ENCODE measurements around the gene PTPRE.

The PTPRE gene

DNA sequence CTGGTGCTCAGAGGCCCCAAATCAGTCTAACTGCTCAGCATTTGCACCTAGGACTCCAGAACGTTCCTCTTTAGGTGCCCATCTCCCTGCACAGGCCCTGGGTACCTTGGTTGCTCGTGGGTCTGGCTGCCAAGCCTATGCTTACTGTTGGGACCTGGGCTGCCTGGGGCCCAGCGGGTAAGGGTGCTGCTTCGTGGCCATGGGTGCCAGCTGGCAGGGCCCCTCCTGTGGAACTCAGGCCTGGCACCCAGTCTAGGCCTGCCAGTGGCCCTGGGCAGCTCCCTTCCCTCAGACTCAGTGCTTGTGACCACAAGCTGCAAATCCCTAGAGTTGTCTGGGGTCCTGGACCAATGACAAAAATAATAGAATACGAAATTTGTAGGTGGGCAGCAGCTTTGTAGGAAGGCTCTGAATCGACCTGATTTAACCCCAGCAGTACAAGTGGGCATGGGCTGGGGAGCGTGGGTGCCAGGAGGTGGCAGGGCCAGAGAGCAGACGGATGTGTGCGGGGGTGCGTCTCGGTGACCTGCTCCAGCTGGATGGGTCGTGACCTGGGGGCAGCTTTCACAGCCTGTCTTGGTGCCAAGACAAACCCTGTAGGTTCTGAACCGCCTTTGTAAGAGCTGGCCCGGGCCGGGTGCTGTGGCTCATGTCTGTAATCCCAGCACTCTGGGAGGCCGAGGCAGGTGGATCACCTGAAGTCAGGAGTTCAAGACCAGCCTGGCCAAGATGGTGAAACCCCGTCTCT lies 149.6 kb downstream of the PTPRE start:
- H3K27ac Mint-ChIP-seq, result peak overlapping the region in 1 of 2 donors; percentile 9

DNA sequence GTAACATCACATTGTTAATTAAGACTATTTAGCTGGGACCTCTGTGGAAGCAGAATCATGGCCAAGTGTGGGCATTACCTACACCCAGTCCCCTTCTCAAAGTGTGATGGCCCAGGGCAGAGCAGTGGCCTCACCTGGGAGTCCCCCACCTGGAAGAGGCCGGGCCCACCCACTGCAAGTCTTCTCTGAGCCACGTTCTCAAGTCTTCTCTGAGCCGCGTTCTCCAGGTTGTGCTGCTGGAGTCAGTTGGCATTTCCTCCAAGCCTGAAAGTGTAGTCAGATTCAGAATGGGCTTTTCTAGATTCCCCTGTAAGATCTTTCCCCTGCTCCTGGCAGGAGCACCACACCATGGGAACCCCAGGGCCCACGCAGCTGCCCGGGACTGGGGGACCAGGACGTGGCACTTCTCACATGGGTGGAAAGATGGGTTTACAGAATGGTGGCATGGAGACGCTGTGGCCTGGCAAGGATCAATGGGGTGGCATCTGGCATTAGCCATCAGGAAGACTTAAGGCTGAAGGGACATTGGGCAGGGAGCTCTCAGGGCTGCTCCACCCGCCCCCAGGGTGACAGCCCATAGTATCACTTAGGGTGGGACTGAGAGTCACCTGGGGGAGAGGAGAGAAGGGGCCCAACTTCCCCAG lies 151.3 kb downstream of the PTPRE start:
- DNase-seq, result no peak
- Mint-ChIP-seq H3K27me3 (no peaks in the 10 kb centered on the region), H3K27ac (no peak overlapping the region), H3K9me3 (no peaks in the 10 kb centered on the region), H3K4me1 (peaks cover 71% of the 10 kb centered on the region), H3K4me3 (no peak overlapping the region)
- no peak for ATAC-seq

More for the DNA sequence above, 149.6 kb downstream of the PTPRE start:
- Mint-ChIP-seq H3K9me3 (no peaks in the 10 kb centered on the region), H3K27me3 (no peaks in the 10 kb centered on the region), H3K4me1 (peaks cover 62% of the 10 kb centered on the region), H3K4me3 (no peak overlapping the region)
- no peak for DNase-seq
- no peak for ATAC-seq

DNA sequence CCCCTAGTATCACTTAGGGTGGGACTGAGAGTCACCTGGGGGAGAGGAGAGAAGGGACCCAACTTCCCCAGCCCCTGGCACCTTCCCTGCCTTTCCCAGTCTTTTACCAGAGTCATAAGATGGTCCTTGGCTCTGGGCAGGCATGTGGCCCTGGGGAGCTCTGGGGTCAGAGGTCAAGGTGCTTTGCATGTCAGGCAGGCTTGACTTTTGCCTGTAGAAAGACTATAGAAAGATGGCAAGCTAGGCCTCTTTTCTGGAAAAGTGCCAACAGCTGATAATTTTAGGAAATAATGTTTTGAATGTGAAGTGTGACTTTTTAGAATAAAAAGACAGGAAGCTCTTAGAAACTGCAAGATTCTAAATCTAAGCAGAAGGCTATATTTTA lies 151.8 kb downstream of the PTPRE start:
- no peak overlapping the region for H3K4me3 Mint-ChIP-seq
- no peak for DNase-seq
- peak overlapping the region in 1 of 2 donors; percentile 47 for H3K27ac Mint-ChIP-seq
- no peaks in the 10 kb centered on the region for H3K9me3 Mint-ChIP-seq
- no peak for ATAC-seq
- peaks cover 76% of the 10 kb centered on the region for H3K4me1 Mint-ChIP-seq
- H3K27me3 Mint-ChIP-seq, result no peaks in the 10 kb centered on the region

DNA sequence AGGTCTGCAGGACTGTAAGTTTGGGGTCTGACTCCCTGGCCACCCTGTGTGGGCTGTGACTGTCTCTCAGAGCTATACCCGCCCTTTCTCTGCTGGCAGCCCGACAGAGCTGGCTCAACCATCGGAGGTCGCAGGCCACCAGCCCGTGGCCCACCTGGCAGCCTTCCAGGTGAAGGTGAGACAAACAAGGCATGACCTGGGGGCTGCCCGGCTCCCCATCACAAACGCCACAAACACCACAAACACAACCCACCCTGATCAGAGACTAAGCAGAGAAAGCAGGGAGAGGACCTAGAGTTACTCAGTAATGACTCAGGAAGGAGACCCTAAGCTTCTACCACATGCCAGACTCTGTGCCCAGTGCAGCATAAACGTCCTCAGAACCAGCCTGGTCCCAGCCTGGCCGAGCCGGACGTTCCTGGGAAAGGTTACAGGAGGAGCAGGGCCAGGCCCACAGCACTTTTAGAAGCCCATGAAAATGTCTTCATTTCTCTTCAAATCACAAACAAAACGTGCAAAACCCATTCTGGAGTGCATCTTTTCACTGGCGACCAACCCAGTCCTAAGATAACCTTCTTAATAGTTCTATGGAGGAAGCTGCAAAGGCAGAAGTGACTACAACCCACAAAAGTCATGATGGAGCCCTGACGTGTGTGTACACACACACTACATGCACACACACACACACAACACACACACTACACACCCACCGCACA lies 152.5 kb downstream of the PTPRE start:
- Mint-ChIP-seq H3K4me1 (peaks cover 83% of the 10 kb centered on the region), H3K27ac (peak overlapping the region in 1 of 2 donors; percentile 47), H3K4me3 (no peak overlapping the region), H3K27me3 (no peaks in the 10 kb centered on the region), H3K9me3 (no peaks in the 10 kb centered on the region)
- ATAC-seq, result no peak
- DNase-seq, result no peak

DNA sequence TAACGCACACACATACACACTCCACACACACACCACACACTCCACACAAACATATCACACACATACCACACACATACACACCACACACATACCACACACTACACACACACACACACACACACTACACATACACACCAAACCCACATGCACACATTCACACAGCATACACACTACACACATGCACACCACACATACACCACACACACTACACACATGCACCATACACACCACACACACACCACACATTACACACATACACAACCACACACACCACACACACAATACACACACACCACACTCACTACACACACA lies 153.0 kb downstream of the PTPRE start:
- DNase-seq, result no peak
- Mint-ChIP-seq H3K27ac (no peak overlapping the region), H3K4me1 (peaks cover 86% of the 10 kb centered on the region), H3K9me3 (no peaks in the 10 kb centered on the region), H3K4me3 (no peak overlapping the region), H3K27me3 (no peaks in the 10 kb centered on the region)
- no peak for ATAC-seq

DNA sequence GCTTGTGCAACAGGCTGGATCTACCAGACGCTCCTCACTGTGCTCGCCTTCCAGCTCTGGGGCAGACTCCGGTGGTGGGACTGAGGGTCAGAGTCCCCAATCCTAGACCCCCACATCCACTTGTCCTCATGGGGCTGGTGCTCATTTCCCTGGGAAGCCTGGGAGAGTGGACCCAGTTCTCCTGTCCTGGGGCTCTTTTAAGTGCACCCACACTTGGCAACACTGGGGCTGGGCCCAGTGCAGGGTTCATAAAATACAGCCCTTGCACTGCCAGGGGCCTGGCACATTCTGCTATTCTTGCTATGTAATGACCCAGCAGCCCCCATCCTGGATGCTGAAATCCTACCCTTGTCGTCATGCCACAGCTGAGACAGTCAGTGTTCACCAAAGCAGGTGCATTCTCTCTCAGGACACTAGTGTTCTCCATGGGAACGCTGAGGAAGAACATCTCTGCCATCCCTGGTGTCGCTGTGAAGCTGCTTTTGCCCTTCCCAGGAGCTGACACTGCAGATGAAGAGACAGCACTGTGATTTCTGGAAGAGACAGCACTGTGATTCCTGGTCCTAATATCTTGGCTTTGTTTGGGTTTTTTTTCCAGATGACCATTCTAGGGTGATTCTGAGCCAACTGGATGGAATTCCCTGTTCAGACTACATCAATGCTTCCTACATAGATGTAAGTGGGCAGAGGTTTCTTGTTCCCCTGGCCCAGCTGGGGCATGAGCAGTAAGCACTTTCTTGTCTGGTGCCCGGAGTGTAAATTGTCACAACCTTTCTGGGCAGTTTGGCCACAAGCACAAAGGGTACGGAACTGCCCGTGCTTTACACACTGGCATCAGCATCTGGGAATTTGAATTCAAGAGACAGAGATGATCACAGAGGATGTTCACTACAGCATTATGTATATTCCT lies 153.7 kb downstream of the PTPRE start:
- ATAC-seq (no peak), DNase-seq (no peak)
- H3K27me3 Mint-ChIP-seq, result no peaks in the 10 kb centered on the region
- H3K9me3 Mint-ChIP-seq, result no peaks in the 10 kb centered on the region
- peaks cover 86% of the 10 kb centered on the region for H3K4me1 Mint-ChIP-seq
- H3K27ac Mint-ChIP-seq, result no peak overlapping the region
- no peak overlapping the region for H3K4me3 Mint-ChIP-seq

DNA sequence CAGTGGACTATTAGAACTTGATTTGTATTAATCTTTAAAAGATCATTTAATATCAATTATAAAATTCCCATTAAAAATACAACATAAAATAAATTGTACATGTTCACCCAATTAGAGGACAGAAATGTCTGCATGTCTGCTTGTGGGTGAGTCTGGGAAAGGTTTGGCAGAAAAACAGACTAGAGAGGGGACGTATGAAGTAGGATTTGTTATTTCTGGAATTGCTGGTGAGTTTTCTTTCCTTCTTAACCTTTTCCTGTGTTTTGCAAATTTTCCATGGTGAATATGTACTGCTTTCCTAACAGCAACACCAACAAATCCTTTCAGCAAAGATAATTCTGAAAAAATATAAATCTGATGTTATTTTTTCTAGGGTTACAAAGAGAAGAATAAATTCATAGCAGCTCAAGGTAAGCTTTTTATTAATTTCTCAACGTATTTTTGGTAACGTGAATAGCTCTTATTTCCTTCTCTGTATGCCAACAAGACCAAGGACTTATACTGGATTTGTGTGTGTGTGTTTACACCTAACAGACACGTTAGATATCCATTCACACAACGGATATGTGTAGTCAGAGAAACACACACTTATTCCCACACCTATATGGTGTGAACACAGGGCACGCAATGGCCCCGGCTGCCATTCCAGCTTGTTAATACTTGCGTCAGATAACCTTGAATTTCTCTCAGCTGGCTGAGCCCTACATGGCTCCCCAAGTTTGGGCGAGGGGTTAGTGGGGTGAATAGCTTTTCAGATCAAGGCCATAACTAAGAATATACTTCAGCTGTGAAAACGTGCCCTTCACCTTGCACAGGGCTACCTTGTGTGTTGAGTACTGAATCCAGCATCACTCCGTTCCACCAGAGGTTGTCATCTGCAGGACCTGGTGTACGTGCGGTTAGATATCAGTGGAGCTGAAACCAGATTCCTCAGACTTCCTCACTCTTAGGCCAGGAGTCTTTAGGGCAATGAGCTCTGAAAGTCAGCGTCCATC lies 154.7 kb downstream of the PTPRE start:
- peak overlapping the region; percentile 60 to 74 for H3K4me3 Mint-ChIP-seq

DNA sequence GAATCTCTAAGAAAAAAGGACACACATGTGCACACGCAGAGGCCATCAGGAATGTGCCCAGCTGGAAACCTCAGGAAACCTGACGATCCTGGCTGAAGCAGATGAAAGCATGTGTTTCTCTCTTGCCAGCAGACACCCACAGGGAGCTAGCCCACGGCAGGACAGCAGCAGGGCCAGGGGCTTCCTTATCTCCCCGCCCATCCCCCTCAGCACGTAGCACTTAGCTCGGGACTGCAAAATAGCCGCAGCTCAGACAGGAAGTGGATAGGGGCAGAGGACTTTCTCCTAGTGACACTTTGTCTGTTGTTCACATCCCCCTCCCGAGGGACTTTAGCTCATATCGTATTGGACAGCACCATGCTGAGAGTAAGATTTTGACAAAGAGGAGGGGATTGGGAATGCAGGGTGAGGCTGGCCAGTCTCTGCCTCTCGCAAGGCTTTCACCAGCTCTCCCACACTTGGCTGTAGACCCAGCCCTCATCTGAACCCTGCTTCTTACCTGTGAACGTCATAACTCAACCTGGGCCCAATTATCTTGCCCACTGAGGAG lies 155.5 kb downstream of the PTPRE start:
- peaks cover 94% of the 10 kb centered on the region for H3K4me1 Mint-ChIP-seq
- ATAC-seq (peak; percentile 1), DNase-seq (no peak)
- peak overlapping the region; percentile 60 to 74 for H3K4me3 Mint-ChIP-seq
- peaks cover 4 to 6% of the 10 kb centered on the region in 2 donors for H3K9me3 Mint-ChIP-seq
- H3K27ac Mint-ChIP-seq, result peak overlapping the region; percentile 74 to 82
- no peaks in the 10 kb centered on the region for H3K27me3 Mint-ChIP-seq

More for the DNA sequence above, 154.7 kb downstream of the PTPRE start:
- H3K27me3 Mint-ChIP-seq, result no peaks in the 10 kb centered on the region
- ATAC-seq (no peak), DNase-seq (no peak)
- no peak overlapping the region for H3K27ac Mint-ChIP-seq
- peaks cover 88% of the 10 kb centered on the region for H3K4me1 Mint-ChIP-seq
- no peaks in the 10 kb centered on the region for H3K9me3 Mint-ChIP-seq

DNA sequence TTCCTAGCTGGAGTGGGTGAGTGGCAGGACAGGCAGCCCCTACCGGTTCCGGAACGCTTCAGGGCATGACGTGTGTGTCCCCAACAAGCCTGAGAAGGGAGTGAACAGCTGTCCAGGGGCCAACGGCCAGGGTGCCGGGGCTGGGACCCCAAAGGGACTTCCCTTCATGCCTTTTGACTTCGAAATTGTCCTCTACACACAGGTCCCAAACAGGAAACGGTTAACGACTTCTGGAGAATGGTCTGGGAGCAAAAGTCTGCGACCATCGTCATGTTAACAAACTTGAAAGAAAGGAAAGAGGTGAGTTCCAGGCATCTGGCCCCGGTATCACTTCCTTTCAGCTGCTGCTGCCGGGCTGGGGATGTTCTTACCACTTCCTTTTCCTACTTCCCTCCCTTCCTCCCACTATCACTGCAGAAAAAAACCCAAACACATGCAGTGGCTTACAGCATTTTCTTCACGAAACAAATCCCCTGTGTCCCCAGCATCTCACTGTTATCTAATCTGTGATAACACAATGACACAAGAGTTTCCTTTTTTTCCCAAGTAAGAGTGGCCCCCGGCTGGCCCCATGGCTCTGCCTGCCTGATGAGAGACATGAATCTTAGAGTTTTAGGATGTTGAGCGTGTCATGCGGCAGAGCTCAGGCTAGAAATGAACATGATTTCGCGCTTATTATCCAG lies 156.1 kb downstream of the PTPRE start:
- DNase-seq, result peak; percentile 26 to 52
- Mint-ChIP-seq H3K27ac (peak overlapping the region; percentile 74 to 82), H3K27me3 (no peaks in the 10 kb centered on the region), H3K4me3 (peak overlapping the region; percentile 60 to 74), H3K9me3 (peaks cover 4 to 6% of the 10 kb centered on the region in 2 donors), H3K4me1 (peaks cover 90% of the 10 kb centered on the region)
- peak; percentile 21 for ATAC-seq

DNA sequence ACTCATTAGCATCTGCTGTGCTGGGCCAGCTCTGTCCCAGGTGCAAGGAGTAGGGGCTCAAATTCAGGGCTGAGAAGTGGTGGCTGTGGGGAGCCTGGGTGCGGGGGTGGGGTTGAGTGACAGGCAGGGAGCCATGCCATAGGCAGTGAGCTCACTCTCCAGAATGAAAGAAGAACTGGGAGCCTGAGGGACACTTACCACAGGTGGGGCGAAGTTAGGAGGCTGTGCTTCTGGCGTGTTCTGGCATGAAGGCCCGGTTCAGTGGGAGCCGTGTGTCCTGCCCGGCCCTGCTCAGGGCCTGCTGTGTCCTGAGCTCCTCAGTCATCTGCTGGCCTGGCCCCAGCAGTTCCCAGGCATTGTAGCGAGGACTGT lies 156.8 kb downstream of the PTPRE start:
- H3K9me3 Mint-ChIP-seq, result peaks cover 4 to 6% of the 10 kb centered on the region in 2 donors
- H3K4me1 Mint-ChIP-seq, result peaks cover 89% of the 10 kb centered on the region
- H3K27ac Mint-ChIP-seq, result peak overlapping the region; percentile 31 to 82
- peak in 1 of 2 donors; percentile 35 for DNase-seq
- H3K27me3 Mint-ChIP-seq, result no peaks in the 10 kb centered on the region
- H3K4me3 Mint-ChIP-seq, result peak overlapping the region; percentile 60 to 74
- no peak for ATAC-seq

DNA sequence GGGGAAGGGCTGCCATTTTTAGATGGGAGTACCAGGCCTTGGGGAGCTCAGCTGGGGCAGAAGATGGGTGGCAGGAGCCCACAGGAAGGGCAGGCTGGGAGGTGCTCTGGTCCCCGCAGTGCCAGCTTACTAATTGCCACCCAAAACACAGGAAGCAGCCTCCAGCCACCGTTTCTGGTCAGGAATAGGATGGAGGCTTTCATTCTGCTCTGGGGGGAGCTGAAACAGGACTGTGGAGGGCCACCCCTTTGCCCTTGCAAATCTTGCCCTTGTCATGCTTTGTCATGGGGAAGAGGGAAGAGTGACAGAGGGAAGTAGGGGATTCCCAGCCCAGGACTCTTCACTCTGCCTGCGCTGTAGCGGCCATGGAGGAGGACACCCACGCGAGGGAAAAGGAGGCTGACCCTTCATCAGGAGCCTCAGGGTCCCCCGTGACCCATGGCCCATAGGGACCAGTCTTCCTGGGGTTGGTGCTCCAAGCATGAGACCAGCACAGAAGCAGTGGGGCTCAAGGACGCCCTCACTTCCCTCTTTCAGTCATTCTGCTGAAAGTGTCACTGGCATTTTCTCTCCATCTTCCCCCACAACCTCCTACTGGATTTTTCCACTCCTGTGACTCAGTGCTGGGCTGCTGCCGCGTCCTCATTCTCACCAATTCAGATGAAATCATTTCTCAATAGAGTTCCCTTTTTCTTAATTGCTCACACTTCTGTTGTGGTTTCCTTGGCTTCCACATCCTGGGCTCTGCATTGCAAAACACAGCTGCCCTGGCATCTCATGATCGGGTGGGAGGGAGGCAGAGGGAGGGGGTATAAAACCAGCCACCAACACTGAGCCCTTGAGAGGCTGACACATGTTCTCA lies 157.4 kb downstream of the PTPRE start:
- Mint-ChIP-seq H3K9me3 (peaks cover 4 to 6% of the 10 kb centered on the region in 2 donors), H3K4me3 (peak overlapping the region; percentile 60 to 74), H3K27ac (peak overlapping the region; percentile 31 to 82), H3K27me3 (no peaks in the 10 kb centered on the region), H3K4me1 (peaks cover 83% of the 10 kb centered on the region)
- DNase-seq (peak; percentile 64 to 86), ATAC-seq (peak; percentile 90)

DNA sequence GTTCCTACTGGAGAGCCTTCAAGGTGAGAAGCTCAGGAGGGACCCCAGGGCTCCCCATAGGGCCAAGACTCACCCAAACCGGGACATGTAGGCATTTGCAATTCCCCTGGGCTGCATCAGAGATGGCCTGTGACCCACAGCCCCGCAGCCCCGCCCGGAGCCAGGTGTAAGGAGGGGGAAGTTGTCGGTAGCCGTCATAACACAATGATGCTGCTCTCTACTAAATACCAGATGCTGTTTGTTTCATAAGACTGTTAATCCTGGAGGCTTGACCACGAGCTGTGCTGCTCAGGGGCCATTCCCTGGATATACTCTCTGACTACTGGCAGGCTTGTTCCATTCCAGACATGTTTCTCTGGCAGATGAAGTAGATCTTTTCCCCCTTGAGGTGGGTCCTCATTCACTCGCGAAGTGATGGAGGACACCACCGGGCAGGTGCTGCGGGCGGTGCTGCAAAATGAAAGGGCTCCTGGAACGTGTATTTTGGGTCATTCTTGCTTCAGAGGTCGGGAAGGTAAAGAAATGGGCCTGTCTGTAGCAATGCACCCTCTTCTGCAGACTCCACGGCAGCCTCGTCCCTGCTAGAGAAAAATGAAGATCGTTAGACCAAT lies 158.2 kb downstream of the PTPRE start:
- H3K4me1 Mint-ChIP-seq, result peaks cover 75% of the 10 kb centered on the region
- peak overlapping the region; percentile 60 to 74 for H3K4me3 Mint-ChIP-seq
- DNase-seq (no peak), ATAC-seq (no peak)
- H3K27me3 Mint-ChIP-seq, result no peaks in the 10 kb centered on the region
- H3K27ac Mint-ChIP-seq, result peak overlapping the region; percentile 31 to 66
- peaks cover 4 to 6% of the 10 kb centered on the region in 2 donors for H3K9me3 Mint-ChIP-seq

All from stimulated activated naive CD8-positive, alpha-beta T cell treated with anti-CD3 and anti-CD28 coated beads, Interleukin-15, amount 100 ng/mL, for 72 hours (primary cell).